Natural killer cell (primary cell): ENCODE measurements around the gene GABRB3. TPM values are rescaled to one million over a fixed set of nuclear protein-coding genes. Genes with fewer than 3 reads are reported as not detected.
"Not testable (repeated sequence)": the region's sequence is repeated elsewhere in the genome, so short reads cannot be mapped to it uniquely, and the experiment has no call there.

Source experiments
- ATAC-seq, 3 donors: fragments of 150-1000 bp in 2 of 3; fragments of 200-7000 bp in 1 of 3; cut with Tn5 transposase; 1 replicate in 1 of 3; 2 replicates in 2 of 3; pipeline ENCODE4 v1.10.0; 2021; ENCODE audit warnings: mild to moderate bottlenecking in 2 of 3, moderate library complexity in 2 of 3
- DNase-seq, 2 donors: peaks; one replicate each; pipeline versions ENCODE4 v3.0.0 to v3.0.0-alpha.2; 2013 to 2021; ENCODE audit warnings: mixed read lengths in 1 of 2
- H3K27ac ChIP-seq: one replicate; pipeline ENCODE4 v1.5.1; 2013; ENCODE audit warnings: mild to moderate bottlenecking, low read length
- H3K27me3 ChIP-seq: one replicate; pipeline ENCODE4 v1.6.1; 2013; ENCODE audit warnings: low read length; ENCODE audit not compliant: control insufficient read depth, insufficient read depth
- H3K36me3 ChIP-seq: one replicate; pipeline ENCODE4 v1.6.1; 2013; ENCODE audit warnings: low read length; ENCODE audit not compliant: control insufficient read depth, insufficient read depth
- H3K4me1 ChIP-seq: one replicate; pipeline ENCODE4 v1.6.1; 2013; ENCODE audit warnings: low read length; ENCODE audit not compliant: control insufficient read depth, insufficient read depth
- H3K4me3 ChIP-seq: one replicate; pipeline ENCODE4 v1.5.1; 2013; ENCODE audit warnings: low read length
- H3K9me3 ChIP-seq: one replicate; pipeline ENCODE4 v1.6.1; 2013; ENCODE audit warnings: low read length; ENCODE audit not compliant: control insufficient read depth, insufficient read depth
- H3K27ac Mint-ChIP-seq, 2 donors: one replicate each; pipeline ENCODE4 v1.8.0; 2022; ENCODE audit warnings: mild to moderate bottlenecking in 2 of 2, mixed read lengths in 2 of 2, moderate library complexity in 1 of 2
- H3K27me3 Mint-ChIP-seq, 2 donors: one replicate each; pipeline ENCODE4 v1.8.0; 2022; ENCODE audit warnings: low read depth in 2 of 2, mixed read lengths in 2 of 2
- H3K36me3 Mint-ChIP-seq: one replicate; pipeline ENCODE4 v1.8.0; 2022; ENCODE audit warnings: mixed read lengths
- H3K4me1 Mint-ChIP-seq, 2 donors: one replicate each; pipeline ENCODE4 v1.8.0; 2022; ENCODE audit warnings: mixed read lengths in 2 of 2
- H3K4me3 Mint-ChIP-seq: one replicate; pipeline ENCODE4 v1.8.0; 2022; ENCODE audit warnings: mild to moderate bottlenecking, moderate library complexity, mixed read lengths
- H3K9me3 Mint-ChIP-seq, 2 donors: one replicate each; pipeline ENCODE4 v1.8.0; 2022; ENCODE audit warnings: mixed read lengths in 2 of 2
- CTCF ChIP-seq: fragments of 200-600 bp; IDR thresholded peaks from one replicate; pipeline ENCODE4 v1.8.0; 2022; ENCODE audit warnings: antibody characterized with exemption
- WGBS: methylation state at CpG from one replicate; pipeline ENCODE4 v1.1.7; 2013; ENCODE audit warnings: missing lambda C conversion rate; ENCODE audit not compliant: insufficient coverage; 5-methylcytosine and 5-hydroxymethylcytosine counted together
- intact Hi-C: fragments of 100-400 bp; cut with micrococcal nuclease; formaldehyde crosslinking; loops from one replicate; pipeline ENCODE4 v1.14.2; 2022
- total RNA-seq, 4 donors: library from RNA; stranded (reverse); fragments of 120-200 nt in 1 of 4; gene quantifications; one replicate each; pipeline versions ENCODE4 v1.2.3 to v1.2.4, GENCODE V29; 2013 to 2022

Gene GABRB3
- total RNA-seq, 3 donors from 2014 or later (not counting 1 experiment from before 2014, with no cell fraction given), result not detected

DNA sequence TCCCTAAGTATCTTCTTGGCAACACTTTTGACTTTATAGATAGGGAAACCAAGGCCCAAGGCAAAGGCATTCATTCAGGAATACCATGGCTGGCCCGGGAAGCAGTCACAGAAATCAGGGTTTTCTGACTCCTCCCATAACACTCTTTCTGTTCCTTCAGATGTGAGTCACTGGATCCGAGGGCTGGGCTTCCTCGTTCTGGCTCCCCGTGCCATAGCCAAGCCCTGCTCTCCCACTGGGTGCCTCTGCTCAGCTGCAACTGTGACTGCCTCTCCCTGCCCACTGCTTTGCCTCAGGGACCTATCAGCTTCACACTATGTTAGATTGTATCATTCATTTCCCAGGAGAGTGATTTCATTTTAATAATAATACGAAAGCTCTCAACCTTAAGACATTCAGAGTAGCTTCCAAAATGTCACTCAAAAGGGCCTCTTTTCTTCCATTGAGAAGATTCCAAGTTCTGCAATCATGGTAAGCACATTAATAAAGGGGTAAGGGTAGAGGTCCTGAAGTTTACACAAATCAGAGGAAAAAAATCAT, 50.2 kb downstream of the GABRB3 start:
- Mint-ChIP-seq H3K27me3 (no peaks in the 10 kb centered on the region), H3K27ac (no peak overlapping the region), H3K9me3 (peaks cover 12 to 21% of the 10 kb centered on the region in 2 donors), H3K4me3 (no peak overlapping the region), H3K36me3 (no peaks in the 10 kb centered on the region), H3K4me1 (no peaks in the 10 kb centered on the region)
- Histone ChIP-seq H3K4me1 (no peaks in the 10 kb centered on the region), H3K4me3 (no peak overlapping the region), H3K9me3 (no peaks in the 10 kb centered on the region), H3K27ac (no peak overlapping the region), H3K36me3 (no peaks in the 10 kb centered on the region), H3K27me3 (no peaks in the 10 kb centered on the region)
- 45% methylated on average over 4 of the region's 5 CpGs for WGBS
- no peak for DNase-seq
- TF ChIP-seq CTCF, result no peak
- intact Hi-C loops, result loop anchor here (10.0 kb wide), 1 partner anchor 58 kb away; no protein-coding TSS in a partner anchor
- no peak for ATAC-seq

- Histone ChIP-seq H3K36me3 (no peaks in the 10 kb centered on the region), H3K4me1 (no peaks in the 10 kb centered on the region), H3K9me3 (no peaks in the 10 kb centered on the region), H3K27me3 (no peaks in the 10 kb centered on the region), H3K27ac (no peak overlapping the region), H3K4me3 (no peak overlapping the region)
- intact Hi-C loops, result loop anchor here (10.0 kb wide), 1 partner anchor 57 kb away; no protein-coding TSS in a partner anchor
- DNase-seq (no peak), ATAC-seq (no peak)
- no peaks in the 10 kb centered on the region for H3K36me3 Mint-ChIP-seq
- H3K4me3 Mint-ChIP-seq, result no peak overlapping the region
- H3K27me3 Mint-ChIP-seq, result no peaks in the 10 kb centered on the region
- H3K9me3 Mint-ChIP-seq, result peaks cover 13 to 23% of the 10 kb centered on the region in 2 donors
- no peaks in the 10 kb centered on the region for H3K4me1 Mint-ChIP-seq
- TF ChIP-seq CTCF, result no peak
- 37% methylated on average over 4 of the region's 5 CpGs for WGBS
- H3K27ac Mint-ChIP-seq, result no peak overlapping the region
Measured at GRCh38 chr15:26721232-26721967, 51.5 kb downstream of the GABRB3 start.

DNA sequence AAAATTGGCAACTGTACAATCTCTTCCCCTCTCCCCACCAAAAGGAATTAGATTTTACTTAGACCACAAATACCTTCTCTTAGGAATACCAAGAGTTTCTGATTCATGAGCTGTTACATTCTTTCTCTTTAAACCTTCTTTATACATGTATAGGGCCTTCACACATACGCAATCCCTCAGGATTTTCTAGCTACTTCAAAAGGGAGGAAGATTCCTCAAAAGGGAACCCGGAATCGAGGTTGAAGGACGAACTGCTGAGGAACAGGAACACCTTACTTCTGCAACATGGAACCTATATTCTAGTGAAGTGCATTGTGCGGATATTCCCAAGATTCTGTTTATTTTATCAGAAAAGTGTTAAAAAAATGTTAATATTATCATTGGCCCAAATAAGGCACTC, 52.3 kb downstream of the GABRB3 start:
- Histone ChIP-seq H3K36me3 (no peaks in the 10 kb centered on the region), H3K27me3 (no peaks in the 10 kb centered on the region), H3K4me1 (no peaks in the 10 kb centered on the region), H3K4me3 (no peak overlapping the region), H3K27ac (no peak overlapping the region), H3K9me3 (peaks cover 2% of the 10 kb centered on the region)
- intact Hi-C loops, result loop anchor here (10.0 kb wide), 1 partner anchor 56 kb away; no protein-coding TSS in a partner anchor
- no peaks in the 10 kb centered on the region for H3K27me3 Mint-ChIP-seq
- DNase-seq, result no peak
- H3K4me1 Mint-ChIP-seq, result no peaks in the 10 kb centered on the region
- ATAC-seq, result no peak
- peaks cover 15 to 25% of the 10 kb centered on the region in 2 donors for H3K9me3 Mint-ChIP-seq
- H3K27ac Mint-ChIP-seq, result no peak overlapping the region
- H3K4me3 Mint-ChIP-seq, result no peak overlapping the region
- H3K36me3 Mint-ChIP-seq, result no peaks in the 10 kb centered on the region
- 25% methylated on average over 4 of the region's 5 CpGs for WGBS
- TF ChIP-seq CTCF, result no peak

- not testable (repeated sequence) for H3K27me3 ChIP-seq, H3K4me1 Mint-ChIP-seq, H3K4me1 ChIP-seq, H3K4me3 Mint-ChIP-seq, DNase-seq, H3K36me3 ChIP-seq, ATAC-seq, H3K27me3 Mint-ChIP-seq, H3K27ac ChIP-seq, H3K4me3 ChIP-seq, H3K36me3 Mint-ChIP-seq, H3K9me3 ChIP-seq, H3K27ac Mint-ChIP-seq
- peaks cover 15 to 28% of the 10 kb centered on the region in 2 donors for H3K9me3 Mint-ChIP-seq
- WGBS, result 20% methylated on average over 5 of the region's 5 CpGs
- intact Hi-C loops, result loop anchor here (10.0 kb wide), 1 partner anchor 55 kb away; no protein-coding TSS in a partner anchor
Measured at GRCh38 chr15:26719866-26720265, 53.0 kb downstream of the GABRB3 start.
